NCI-H2029 (cell line): ENCODE measurements around the gene SLC1A7.

Experiments used
- DNase-seq: peaks from one replicate; lab custom pipeline; 2025; lab: John Stamatoyannopoulos, UW

The SLC1A7 gene

DNA sequence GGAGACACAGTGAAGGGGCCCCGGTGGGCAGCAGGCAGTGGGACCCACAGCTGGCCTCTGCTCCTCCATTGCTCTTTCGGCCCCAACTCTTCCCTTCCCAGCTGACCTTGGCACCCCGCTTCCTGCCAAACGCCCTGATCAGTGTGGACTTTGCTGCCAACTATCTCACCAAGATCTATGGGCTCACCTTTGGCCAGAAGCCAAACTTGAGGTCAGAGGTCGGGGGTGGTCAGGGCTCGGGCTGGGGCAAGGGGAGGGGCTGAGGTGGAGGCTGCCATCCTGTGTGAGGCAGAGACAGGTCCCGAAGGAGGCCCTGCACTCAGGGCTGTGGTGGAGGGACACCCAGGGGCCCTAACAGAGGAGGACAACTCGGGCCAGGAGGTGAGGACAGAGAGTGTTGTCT is 66.7 kb downstream of the SLC1A7 start:
- DNase-seq = no peak

DNA sequence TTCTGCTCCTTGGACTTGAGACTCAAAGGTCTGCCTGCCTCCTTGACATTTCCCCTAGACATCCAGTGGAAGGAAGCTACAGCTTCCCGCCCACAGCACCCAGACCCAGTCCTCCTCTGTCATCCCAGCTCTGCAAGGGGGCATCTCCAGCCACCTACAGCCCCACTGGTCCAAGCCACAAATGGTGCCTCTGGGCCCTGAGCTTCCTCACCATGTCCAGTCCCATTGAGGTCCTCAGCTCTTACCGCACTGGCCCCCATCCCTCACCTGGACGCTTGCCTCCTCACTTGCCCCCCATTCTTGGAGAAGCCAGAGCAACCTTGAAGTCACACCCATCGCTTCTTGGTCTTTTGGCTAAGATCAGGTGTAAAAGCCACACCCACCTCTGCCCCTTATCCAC is 67.2 kb downstream of the SLC1A7 start:
- DNase-seq = no peak

DNA sequence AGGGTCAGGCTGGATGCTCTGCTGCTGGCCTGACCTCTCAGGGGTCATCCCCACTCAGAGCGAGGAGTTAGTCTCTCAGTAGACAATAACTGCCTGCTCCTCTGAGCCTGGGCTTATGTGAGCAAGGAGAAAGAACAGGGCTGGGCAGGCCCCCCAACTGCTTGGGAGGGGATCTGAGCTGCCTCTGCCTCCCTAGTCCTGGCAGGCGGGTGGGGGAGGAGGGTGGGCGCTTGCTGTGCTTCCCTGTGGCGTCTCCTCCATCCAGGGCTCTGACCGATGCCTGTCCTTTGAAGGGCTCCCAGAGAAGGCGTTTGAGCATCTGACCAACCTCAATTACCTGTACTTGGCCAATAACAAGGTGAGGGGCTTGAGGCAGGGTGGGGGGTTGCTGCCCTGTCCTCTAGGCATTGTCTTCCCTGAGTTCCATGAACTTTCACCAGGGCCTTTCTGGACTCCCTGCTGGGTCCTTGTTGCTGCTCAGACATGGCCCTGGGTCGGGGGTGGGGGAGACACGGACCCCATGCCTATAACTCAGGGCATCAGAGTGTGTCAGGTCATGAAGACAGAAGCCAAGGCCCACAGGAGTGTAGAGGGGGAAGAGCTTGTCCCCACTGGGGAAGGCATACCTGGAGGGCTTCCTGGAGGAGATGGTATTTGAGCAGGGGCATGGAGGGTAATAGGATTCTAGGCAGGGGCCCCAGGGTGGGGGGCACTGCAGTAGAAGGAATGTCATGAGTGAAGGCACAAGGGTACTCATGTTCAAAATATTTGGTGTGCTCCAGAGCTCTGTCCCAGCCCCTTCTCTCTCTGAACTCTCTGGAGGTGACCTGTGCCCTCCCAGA is 67.9 kb downstream of the SLC1A7 start:
- no peak for DNase-seq

DNA sequence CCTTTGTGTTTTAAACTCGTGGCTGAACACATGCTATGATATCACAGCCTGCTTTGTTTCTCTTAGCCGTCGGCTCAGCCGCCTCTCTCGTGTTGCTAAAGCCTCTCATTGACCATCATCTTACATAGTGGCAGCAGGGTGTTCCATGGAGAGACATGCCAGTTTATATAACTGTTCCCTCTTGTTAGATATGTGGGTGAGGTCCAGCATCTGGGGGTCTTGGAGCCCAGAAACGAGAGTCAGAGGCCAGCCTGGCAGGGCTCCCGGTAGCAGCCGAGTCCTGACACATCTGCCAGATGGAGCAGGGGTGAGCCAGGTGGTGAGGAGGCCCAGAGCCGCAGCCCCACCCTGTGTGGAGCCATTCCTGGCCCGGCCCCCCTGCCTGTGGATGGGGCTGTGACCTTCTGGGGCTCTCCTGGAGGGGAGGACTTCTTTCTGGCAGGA is 68.5 kb downstream of the SLC1A7 start:
- DNase-seq = no peak

DNA sequence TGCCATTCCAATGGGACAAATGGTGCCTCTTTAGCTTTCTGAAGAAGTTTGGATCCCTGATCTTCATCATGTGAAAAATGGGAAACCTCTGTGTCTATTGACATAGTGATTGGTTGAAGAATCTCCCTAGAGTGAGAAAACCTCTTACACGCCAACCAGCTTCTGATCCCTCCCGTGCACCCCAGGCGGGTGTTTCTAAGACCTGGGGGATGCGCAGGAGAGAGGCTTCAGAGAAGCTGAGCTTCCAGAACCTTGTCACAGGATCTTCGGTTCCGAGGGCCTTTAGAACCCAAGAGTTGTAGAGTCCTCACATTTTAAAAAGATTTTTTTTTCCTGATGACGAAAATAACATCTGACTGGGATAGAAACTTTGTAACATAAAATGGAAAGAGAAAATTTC is 69.2 kb downstream of the SLC1A7 start:
- DNase-seq = no peak

DNA sequence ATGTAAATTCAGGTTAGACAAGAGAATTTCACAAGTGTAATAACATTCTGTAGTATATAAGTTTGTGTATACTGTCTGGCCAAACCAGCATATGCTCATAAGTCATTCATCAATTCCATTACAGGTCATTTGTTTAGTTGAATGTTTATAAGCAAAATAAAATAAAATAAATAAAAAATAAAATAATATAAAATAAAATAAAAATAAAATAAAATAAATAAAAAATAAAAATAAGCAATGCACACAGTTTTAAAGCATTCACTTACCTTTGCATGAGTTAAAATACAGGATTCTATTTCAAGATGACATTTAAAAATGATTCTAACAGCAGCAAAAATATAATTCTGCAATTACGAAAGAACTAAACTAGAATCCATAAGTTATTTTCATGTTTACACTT is 70.5 kb downstream of the SLC1A7 start:
- no peak for DNase-seq

DNA sequence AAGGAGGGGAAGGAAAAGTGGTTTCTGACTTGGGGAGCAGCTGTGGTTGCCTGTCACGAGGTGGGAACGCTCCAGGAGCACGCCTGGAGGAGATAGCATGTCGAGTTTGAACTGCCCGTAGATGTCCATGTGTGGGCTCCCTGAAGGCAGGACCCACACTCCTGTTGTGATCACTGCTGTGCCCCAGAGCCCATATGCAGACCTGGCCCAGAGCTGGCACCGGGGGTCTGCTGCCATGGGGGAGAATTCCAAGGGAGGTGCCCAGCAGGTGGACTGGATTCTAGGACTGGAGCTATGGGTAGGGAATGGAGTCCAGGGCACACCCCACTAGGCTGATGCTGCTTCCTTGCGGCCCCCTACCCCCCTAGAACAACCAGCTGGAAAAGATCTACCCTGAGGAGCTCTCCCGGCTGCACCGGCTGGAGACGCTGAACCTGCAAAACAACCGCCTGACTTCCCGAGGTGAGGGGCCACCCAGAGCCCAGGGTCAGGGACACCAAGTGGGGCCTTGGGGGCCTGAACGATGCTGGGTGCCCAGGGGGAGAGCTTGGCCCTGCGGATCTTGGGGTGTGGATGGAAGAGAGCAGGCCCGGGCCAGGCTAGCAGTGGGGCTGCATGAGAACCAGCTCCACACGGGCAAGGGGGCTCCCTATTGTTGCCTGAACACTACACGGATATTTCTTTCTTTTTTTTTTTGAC is 71.1 kb downstream of the SLC1A7 start:
- DNase-seq = no peak

DNA sequence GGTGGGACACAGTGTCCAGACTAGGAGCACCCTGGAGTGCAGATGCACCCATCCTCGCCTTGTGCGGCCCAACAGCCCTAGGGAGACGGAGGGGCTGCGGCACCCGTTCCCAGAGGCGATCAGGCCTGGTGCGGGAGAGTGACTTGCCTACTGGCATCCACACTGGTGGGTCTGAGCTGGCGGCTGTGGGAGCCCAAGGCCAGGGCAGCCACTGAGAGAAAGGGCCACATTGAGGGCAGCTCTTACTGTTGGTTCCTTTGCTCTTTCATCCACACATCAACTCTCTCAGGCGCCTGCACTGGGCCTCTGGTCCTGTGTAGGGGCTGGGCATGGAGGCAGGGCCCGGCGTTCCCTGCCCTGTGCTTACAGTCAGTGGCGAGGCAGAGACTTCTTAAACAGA is 71.8 kb downstream of the SLC1A7 start:
- no peak for DNase-seq

DNA sequence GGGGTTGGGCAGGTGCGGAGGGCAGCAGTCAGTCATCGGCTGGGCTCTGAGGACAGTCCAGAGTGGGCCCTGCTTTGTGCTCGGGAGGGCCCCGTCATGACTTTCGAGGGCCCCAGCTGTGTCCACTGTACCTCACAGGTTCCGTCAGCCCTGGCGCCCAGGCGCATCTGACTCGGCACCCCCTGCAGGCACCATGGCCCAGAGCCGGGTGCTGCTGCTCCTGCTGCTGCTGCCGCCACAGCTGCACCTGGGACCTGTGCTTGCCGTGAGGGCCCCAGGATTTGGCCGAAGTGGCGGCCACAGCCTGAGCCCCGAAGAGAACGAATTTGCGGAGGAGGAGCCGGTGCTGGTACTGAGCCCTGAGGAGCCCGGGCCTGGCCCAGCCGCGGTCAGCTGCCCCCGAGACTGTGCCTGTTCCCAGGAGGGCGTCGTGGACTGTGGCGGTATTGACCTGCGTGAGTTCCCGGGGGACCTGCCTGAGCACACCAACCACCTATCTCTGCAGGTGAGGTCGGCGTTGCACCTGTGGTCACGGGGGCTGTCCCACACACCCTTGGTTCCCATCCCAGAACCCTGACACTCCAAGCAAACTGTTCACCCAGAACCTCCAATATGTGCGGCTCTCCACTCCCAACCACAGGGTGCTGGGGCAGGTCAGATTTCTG is 72.6 kb downstream of the SLC1A7 start:
- no peak for DNase-seq

DNA sequence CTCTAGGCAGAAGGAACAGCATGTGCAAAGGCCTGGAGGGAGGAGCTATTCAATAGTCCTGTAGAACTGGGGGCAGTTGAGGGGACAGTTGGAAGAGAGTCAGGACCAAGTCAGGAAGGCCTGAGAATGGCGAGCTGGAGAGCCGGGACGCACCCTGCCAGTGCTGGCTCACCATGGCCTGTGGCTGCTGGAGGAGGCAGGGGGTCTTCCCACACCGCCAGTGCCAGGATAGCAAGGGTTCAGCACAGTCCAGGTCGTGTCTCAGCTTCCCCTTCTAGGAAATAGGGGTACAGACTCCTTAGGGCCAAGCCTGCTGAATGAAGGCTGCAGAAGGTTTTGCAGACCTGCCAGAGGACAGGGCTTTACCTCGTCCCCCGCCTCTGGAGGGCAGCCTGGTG is 73.2 kb downstream of the SLC1A7 start:
- no peak for DNase-seq

DNA sequence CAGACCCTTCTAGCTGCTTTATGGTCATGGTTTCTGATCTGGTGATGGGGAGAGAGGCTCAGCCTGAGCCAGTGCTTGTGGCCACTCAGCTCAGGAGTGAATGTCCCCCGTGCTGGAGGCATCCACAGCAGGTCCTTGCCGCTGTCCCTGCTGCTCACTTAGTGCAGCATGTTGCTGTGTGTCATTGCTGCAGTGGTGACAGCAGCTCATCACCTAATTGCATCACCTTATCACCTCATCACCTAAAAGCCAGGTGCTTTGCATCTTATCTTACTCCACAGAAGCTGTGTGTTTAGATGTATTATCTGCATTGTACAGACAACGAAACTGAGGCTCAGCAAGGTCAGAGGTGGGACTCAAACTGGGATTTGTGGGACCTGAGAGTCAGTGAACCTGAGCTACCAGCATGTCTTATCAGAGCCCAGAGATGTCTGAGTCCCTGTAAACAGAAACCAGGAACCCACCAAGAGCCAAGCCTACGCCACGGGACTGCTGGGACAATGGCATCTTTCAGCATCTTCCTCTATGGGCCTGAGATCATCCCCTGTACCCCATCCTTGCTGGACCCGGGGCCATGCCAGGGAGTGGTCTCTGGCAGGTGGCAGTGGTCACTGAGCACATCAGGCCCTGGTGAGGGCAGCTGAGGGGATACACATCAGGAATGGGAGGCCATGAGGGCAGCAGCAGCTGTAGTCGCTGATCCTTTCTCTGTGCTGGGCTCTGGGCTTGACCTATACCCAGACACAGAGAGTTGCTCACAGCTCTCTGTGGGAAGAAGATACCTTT is 73.9 kb downstream of the SLC1A7 start:
- DNase-seq = no peak

DNA sequence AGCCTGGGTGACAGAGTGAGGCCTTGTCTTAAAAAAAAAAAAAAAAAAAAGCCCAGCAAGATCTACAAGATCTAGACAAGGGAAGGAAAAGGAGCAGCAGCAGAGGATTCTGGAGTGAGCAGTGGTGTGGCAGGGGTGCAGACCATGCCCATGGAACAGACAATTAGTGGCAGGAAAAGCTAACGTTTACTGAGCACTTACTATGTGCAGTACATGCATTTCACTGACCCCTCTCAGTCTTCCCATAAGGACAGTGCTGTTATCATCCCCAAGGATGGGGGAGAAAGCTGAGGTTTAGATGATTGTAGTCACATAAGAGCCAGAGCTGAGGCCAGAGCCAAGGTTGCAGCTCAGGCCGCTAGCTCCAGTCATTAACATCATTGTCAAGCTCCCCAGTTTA is 74.6 kb downstream of the SLC1A7 start:
- no peak for DNase-seq

DNA sequence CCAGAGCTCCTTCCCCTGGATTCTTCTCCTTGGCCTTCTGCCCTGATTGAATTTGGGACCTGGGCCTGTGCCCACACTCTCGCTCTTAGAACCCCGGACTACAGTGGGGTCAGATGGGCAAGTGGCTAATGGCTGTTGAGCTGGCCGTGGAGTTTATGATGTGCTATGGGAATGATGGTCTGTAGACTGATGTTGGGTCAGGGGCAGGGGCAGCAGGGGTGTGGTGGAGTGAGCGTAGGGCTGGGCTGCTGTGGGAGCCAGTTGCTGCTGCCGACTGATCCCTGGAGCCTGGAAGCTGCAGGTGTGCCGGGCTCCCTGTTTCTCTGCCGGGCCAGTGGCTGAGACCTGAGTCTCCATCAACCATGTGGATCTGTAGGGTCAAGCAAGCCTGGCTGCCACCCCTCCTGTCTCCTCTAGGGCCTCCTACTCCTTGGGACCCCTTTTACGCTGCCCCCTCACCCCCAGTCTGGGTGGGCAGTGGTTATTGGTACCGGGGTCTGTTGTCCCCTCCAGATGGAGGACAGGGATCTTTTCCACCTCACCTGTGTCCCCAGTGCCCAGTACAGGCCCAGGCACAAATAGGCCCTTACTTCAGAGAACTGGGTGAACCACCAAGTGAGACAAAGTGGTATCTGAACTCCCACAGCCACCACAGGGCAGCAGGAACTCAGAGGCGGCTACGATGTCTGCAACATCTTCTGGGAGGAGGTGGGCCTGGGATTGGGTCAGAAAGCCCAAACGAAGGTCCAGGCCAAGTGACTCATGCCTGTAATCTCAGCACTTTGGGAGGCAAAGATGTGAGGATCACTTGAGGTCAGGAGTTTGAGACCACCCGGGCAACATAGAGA is 75.3 kb downstream of the SLC1A7 start:
- DNase-seq = no peak

DNA sequence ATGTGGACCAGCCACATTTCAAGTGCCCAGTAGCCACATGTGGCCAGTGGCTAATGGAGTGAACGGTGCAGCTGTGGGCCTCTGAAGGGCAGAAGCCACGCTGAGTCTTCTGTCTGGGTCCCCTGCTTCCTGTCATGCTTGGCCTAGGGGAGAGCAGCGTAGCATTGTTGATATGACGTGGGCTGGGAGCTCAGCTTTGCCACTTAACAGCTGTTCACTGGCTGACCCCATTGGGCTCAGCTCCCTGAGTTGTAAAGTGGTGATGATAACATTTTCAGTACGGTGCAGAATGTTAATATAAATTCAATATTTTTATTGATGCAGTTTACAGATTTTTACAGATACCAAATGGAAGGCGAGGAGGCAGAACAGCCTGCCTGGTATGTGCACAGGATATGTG is 76.0 kb downstream of the SLC1A7 start:
- DNase-seq = no peak

DNA sequence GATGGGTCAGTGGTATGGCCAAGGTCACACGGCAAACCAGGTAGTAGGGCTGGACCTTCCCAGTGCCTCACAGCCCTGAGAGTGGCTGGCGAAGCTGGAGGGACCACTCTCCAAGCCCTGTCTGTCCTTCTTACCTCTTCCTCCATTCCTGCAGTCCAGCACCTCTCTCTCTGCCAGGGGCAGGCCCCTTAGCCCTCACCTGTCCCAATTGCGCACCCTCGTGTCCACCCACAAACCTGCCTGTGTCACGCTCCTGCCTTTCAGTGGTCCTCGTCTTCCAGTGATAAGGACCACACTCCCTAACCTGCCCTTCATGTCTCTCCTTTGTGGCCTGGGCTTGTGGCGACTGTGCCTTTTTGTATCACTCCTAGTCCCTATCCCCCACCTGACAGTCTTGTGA is 77.0 kb downstream of the SLC1A7 start:
- DNase-seq = no peak

DNA sequence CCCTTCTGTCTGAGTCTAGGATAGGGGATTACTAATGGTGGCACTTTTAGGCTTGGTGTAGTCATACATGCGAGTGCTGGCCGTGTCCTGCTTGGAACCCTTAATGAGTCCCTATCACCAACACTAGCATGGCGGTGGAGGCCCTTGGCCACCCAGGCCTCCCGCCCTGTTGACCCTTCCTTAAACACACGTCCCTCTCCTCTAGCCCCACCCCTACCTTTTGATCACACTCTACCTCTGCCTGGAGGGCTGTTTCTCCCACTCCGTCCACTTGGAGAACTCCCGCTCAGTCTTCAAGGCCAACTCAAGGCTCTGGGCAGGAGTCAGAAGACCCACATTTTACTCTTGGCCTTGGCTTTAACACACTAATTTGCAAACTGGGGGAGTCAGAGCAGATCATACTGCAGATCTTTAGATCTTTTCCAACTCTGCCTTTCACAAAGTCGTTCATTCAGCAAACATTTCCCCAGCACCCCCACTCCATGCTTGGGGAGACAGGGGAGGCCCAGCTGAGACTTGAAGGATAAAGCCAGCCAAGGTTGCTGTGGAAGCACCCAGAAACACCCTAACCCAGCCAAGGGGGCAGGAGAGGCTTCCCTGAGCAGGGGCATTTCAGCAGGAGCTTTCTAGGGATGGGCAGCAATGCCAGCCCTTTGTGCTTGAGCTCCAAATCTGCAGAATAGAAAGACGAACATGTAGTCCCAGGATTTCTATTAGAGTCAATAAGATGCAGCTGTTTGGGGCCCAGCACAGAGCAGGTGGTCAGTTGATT is 78.5 kb downstream of the SLC1A7 start:
- no peak for DNase-seq

DNA sequence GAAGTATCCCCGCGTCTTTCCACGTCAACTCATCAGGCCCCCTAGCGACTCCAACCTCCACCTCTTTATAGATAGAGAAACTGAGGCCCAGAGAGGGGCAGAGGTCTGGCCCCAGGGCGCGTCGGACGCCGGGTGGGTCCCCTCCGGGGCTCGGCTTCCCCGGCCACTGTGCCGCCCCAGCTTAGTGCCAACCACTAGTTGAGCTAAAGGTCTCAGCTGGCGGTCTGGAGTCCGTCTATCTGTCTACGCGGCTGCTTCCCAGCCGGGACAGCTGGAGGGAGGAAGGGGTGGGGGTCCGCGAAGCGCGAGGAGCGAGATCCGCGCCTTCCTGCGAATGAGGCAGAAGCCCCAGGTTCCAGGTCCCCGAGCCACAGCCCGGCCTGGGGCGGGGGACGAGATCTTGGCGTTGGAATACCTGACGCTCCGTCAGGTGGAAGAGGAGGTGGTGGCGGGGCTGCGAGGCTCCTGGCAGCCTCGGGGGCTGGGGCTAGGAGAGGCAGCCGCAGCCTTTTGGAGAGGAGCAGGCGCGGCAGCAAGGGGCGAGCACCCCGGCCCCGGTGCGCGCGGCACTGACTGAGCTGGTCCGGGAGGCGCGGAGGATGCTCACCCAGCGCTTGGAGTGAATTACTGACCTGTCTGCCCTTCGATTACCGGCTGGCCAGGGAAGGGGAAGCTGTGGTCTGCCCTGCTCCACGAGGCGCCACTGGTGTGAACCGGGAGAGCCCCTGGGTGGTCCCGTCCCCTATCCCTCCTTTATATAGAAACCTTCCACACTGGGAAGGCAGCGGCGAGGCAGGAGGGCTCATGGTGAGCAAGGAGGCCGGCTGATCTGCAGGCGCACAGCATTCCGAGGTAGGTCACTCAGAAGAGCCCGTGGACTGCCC is 79.5 kb downstream of the SLC1A7 start:
- DNase-seq = no peak

DNA sequence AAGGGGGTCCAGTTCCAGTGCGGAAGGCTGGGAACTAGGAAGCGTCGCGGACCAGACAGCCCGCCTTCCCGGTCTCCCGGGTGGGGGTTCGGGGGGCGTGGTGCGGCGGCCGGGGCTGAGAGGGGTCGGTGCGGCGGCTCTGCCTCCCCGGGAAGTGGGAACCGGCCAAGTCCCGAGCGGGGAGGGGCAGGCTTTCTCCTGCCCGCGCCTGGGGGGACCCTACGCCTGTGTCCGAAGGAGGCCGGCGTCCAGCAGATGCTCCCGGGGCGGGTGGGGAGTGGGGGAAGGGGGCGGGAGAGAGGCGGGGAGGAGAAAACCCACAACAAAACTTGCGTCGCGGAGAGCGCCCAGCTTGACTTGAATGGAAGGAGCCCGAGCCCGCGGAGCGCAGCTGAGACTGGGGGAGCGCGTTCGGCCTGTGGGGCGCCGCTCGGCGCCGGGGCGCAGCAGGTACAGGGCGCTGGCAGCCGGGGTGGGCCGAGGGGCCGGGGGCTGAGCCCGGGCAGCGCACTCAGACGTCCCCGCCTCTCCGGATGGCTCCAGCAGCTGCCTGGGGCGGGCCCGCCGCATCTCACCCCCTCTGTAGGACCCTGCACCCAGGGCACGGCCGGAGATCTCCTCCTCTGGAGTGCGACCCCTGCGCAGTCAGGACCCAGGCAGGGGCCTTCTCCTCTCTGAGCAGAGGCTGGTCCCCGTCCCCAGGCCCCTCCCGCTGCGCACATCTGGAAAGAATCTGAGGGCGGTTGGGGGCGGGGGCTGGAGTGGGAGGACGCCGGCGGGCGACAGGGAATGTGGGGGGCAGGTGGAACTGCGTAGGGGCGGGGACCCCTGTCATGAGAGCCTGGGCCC is 80.4 kb downstream of the SLC1A7 start, which contains the start of gene PODN:
Gene PODN (plus strand): TSS at position 355 of the 849 bp plus-strand sequence. CDS start 7,643 bp downstream, outside the sequence.
- DNase-seq = no peak
